C4-2B (cell line): ENCODE data around the gene CPLX1.

Experiments
- ZFX ChIP-seq: fragments of 450-650 bp; IDR thresholded peaks from 2 replicates; pipeline ENCODE4 v1.6.1; 2017
- TF ChIP-seq, protein P1 (sequence below): fragments of 450-650 bp; conservative IDR thresholded peaks from 2 replicates; pipeline ENCODE4 v1.5.1; 2017; ENCODE audit warnings: mild to moderate bottlenecking

DNA sequence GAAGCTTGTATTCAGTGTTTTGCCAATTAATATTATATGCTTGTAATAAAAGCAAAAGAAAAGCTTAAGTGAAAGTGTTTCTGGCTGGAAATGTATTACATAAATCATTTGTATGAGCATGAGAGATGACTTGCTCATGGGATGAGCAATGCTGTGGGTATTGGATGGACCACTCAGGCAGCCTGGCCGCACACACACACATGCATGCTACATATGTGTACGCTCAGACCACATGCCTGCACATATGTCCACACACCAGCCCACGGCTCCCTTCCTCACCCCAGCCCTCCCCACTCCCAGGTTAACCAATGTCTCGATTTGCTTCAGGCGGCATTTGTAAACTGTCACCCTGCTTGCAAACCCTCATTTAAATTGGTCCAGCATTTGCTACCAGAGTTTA, 55.9 kb downstream of the CPLX1 start:
- TF ChIP-seq, protein P1, sequence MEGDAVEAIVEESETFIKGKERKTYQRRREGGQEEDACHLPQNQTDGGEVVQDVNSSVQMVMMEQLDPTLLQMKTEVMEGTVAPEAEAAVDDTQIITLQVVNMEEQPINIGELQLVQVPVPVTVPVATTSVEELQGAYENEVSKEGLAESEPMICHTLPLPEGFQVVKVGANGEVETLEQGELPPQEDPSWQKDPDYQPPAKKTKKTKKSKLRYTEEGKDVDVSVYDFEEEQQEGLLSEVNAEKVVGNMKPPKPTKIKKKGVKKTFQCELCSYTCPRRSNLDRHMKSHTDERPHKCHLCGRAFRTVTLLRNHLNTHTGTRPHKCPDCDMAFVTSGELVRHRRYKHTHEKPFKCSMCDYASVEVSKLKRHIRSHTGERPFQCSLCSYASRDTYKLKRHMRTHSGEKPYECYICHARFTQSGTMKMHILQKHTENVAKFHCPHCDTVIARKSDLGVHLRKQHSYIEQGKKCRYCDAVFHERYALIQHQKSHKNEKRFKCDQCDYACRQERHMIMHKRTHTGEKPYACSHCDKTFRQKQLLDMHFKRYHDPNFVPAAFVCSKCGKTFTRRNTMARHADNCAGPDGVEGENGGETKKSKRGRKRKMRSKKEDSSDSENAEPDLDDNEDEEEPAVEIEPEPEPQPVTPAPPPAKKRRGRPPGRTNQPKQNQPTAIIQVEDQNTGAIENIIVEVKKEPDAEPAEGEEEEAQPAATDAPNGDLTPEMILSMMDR, result no peak
- no peak for TF ChIP-seq ZFX
